ENCODE measurements around the gene MAP3K4. TPM values are rescaled to one million over a fixed set of nuclear protein-coding genes. Genes with fewer than 3 reads are reported as not detected.
"Not testable (repeated sequence)": the region's sequence is repeated elsewhere in the genome, so short reads cannot be mapped to it uniquely, and the experiment has no call there.

MAP3K4 gene
- total RNA-seq, 1 donor from 2014 or later = 41.3 TPM

DNA sequence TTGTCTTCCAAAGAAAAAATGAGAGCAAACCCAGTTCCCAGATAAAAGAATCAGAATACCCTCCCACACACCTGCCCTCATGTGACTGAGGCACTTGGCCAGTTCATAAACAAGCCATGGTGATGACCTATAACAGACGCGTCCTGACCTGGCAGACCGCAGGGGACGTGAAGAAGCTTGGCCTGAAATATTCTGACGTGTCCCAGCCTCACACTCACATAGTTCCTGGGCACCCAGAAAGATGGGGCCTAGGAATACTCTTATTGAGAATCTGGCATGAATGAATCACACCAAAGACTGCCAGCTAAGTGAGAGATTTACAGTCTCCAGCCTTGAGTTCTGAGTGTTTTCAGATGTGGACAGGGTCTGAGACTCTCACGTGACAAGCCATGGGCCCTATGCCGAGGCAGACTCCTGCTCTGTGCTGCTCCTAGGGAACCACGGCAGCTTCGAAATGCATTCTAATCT lies 17.2 kb upstream of the MAP3K4 start:
- peak; percentile 97 for DNase-seq (ENCODE audit: low read depth)
- H3K4me3 ChIP-seq (ENCODE audit: low read depth, low read length) = no peak overlapping the region
- no peak for FAIRE-seq
- TF ChIP-seq, protein P1, sequence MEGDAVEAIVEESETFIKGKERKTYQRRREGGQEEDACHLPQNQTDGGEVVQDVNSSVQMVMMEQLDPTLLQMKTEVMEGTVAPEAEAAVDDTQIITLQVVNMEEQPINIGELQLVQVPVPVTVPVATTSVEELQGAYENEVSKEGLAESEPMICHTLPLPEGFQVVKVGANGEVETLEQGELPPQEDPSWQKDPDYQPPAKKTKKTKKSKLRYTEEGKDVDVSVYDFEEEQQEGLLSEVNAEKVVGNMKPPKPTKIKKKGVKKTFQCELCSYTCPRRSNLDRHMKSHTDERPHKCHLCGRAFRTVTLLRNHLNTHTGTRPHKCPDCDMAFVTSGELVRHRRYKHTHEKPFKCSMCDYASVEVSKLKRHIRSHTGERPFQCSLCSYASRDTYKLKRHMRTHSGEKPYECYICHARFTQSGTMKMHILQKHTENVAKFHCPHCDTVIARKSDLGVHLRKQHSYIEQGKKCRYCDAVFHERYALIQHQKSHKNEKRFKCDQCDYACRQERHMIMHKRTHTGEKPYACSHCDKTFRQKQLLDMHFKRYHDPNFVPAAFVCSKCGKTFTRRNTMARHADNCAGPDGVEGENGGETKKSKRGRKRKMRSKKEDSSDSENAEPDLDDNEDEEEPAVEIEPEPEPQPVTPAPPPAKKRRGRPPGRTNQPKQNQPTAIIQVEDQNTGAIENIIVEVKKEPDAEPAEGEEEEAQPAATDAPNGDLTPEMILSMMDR (IDR thresholded peaks at IDR 0.05; ENCODE audit: insufficient read depth, low read length, severe bottlenecking) = no peak
- H3K27me3 ChIP-seq (ENCODE audit: control insufficient read depth, insufficient read depth, low read length) = no peaks in the 10 kb centered on the region
- H3K36me3 ChIP-seq (ENCODE audit: control insufficient read depth, insufficient read depth, low read length) = no peaks in the 10 kb centered on the region

DNA sequence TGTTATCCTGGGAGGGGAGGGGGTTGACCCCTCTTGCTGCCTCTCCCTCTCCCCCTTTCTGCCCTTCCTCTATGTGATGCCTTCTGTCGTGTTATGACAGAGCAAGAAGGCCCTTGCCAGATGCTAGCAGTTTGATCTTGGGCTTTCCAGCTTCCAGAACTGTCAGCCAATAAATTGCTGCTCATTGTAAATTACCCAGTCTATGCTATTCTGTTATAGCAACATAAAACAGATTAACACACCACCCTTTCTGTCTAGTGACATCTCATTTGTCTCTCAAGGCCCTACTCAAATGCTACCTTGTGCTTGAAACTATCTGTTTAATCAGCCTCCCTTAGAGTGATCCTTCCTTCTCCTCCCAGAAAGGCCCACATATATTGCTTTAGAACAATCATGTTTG lies 16.4 kb upstream of the MAP3K4 start:
- TF ChIP-seq, protein P1 (IDR thresholded peaks at IDR 0.05; ENCODE audit: insufficient read depth, low read length, severe bottlenecking) = no peak
- no peak overlapping the region for H3K4me3 ChIP-seq (ENCODE audit: low read depth, low read length)

DNA sequence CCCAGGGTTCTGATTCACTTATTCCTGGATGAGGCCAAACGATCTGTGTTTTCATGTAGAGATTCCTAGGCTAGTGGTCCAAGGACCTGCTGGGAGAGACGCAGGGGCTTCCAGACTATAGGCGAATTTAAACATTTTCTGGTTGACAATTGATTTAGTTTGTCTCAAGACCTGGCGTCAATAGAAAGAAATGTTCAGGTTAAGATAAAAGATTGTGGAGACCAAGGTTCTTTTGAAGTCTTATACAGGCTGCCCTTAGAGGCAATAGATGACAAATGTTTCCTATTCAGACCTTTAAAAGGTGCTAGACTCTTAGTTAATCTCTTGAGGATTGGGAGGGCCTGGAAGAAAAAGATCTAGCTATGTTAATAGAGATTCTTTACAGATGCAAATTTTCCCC lies 15.6 kb upstream of the MAP3K4 start:
- not testable (repeated sequence) for FAIRE-seq

More for the DNA sequence above, 16.4 kb upstream of the MAP3K4 start:
- Histone ChIP-seq H3K36me3 (ENCODE audit: control insufficient read depth, insufficient read depth, low read length) (no peaks in the 10 kb centered on the region), H3K27me3 (ENCODE audit: control insufficient read depth, insufficient read depth, low read length) (no peaks in the 10 kb centered on the region)
- FAIRE-seq = no peak
- DNase-seq (ENCODE audit: low read depth) = no peak

DNA sequence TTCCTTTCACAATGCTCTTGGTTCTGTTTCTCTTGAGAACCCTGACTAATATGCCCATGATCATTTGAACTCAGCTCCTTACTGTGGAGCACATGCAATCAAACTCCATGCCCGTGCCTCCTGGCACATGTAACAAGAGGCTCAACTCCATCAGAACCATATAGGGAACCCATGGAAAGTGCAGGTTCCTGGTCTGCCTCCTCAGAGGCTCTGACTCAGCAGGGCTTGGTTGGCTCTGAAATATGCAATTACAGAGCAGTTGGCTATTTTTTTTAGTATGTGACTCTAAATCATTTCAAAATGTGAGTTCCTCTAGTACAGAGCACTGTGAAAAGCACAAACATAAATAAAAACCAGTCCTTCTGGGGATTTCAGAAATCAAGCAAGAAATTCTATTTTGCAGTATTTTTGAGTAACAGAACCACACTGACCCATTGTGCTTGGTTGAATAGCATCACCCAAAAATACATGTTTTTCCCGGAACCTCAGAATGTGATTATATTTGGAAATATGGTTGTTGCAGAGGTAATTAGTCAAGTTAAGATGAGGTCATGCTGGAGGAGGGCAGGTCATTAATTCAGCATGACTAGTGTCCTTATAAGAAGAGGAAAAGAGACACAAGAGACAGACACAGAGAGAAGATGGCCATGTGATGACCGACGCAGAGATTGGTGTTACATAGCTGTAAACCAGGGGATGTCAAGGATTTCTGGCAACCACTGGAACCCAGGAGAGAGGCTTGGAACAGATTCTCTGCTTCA lies 13.2 kb upstream of the MAP3K4 start:
- DNase-seq (ENCODE audit: low read depth) (peak; percentile 69), FAIRE-seq (peak; percentile 13)
- Histone ChIP-seq H3K36me3 (ENCODE audit: control insufficient read depth, insufficient read depth, low read length) (no peaks in the 10 kb centered on the region), H3K4me3 (ENCODE audit: low read depth, low read length) (no peak overlapping the region), H3K27me3 (ENCODE audit: control insufficient read depth, insufficient read depth, low read length) (no peaks in the 10 kb centered on the region)
- TF ChIP-seq, protein P1 (IDR thresholded peaks at IDR 0.05; ENCODE audit: insufficient read depth, low read length, severe bottlenecking) = no peak

More for the DNA sequence above, 15.6 kb upstream of the MAP3K4 start:
- H3K4me3 ChIP-seq (ENCODE audit: low read depth, low read length); H3K36me3 ChIP-seq (ENCODE audit: control insufficient read depth, insufficient read depth, low read length); DNase-seq (ENCODE audit: low read depth); H3K27me3 ChIP-seq (ENCODE audit: control insufficient read depth, insufficient read depth, low read length): not testable (repeated sequence)

DNA sequence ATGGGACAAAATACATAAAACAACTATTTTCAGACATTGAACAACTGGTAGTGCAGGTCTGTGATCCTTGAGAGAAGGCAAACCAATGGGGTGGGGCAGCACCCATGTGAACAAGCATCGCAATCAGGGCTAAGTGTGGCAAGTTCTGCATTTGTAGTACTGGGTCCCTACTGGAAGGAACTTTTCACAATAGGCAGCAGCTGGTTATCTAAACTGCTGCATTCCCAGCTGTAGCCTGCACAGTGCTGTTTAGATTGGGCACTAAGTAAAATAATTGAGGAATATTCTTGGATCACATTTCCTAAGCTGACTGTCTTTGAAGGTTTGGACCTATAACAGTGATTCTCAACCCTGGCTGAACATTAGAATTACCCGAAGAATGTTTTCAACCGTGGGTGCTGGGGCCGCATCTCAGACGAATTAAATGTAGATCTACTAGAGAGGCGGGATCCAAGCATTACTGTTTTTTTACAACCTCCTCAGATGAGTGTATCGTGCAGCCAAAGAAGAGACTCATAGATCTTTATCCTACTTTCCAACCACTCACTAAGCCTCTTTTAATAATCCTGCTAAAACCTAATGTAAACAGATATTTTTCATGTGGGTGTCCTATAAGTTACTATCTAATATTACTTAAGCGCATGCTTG lies 12.4 kb upstream of the MAP3K4 start:
- FAIRE-seq (no peak), DNase-seq (ENCODE audit: low read depth) (no peak)
- no peaks in the 10 kb centered on the region for H3K27me3 ChIP-seq (ENCODE audit: control insufficient read depth, insufficient read depth, low read length)
- TF ChIP-seq, protein P1 (IDR thresholded peaks at IDR 0.05; ENCODE audit: insufficient read depth, low read length, severe bottlenecking) = no peak
- no peaks in the 10 kb centered on the region for H3K36me3 ChIP-seq (ENCODE audit: control insufficient read depth, insufficient read depth, low read length)
- no peak overlapping the region for H3K4me3 ChIP-seq (ENCODE audit: low read depth, low read length)

DNA sequence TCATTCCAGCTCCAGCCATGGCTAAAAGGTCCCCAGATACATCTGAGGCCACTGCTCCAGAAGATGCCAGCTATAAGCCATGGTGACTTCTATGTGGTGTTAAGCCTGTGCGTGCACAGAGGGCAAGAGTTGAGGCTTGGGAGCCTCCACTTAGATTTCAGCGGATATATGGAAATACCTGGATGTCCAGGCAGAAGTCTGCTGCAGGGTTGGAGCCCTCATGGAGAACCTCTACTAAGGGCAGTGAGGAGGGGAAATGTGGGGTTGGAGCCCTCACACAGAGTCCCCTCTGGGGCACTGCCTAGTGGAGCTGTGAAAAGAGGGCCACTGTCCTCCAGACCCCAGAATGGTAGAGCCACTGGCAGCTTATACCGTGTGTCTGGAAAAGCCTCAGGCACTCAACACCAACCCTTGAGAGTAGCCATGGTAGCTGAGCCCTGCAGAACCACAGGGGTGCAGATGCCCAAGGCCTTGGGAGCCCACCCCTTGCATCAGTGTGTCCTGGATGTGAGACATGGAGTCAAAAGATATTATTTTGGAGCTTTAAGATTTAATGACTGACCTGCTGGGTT lies 8.1 kb upstream of the MAP3K4 start:
- not testable (repeated sequence) for H3K4me3 ChIP-seq (ENCODE audit: low read depth, low read length); DNase-seq (ENCODE audit: low read depth); H3K27me3 ChIP-seq (ENCODE audit: control insufficient read depth, insufficient read depth, low read length); H3K36me3 ChIP-seq (ENCODE audit: control insufficient read depth, insufficient read depth, low read length)
- FAIRE-seq = peak; percentile 36
